Measurements from ENCODE around the gene RIC3.

RIC3 gene

DNA sequence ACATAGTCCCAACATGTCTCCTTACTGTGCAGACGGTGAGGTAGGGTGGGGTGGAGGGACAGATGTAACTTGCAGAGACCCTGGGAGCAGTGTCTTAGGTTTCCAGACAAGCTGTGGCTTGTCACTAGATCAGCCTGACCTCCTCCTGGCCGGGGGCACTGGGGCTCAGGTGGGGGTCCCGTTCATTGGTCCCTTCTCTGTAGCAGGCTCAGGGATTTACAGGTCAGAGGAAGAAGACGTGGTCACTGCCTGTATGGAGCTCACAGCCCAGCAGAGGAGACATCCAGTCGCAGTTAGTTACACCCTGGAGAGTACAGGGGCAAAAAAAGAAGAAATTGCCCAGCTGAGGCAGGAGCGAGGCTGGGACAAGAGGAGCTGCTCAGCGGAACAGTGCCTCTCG is 109.8 kb downstream of the RIC3 start:
- Histone ChIP-seq H2BK5ac (ENCODE audit: low read length) (no peak overlapping the region), H2BK120ac (ENCODE audit: low read depth, low read length) (no peak overlapping the region), H3K4me3 (ENCODE audit: low read length) (no peak overlapping the region), H3K4ac (ENCODE audit: low read depth, low read length) (no peak overlapping the region), H3K27me3 (ENCODE audit: insufficient read depth, low read length, poor library complexity) (no peaks in the 10 kb centered on the region), H3K23ac (ENCODE audit: low read length) (no peak overlapping the region), H4K5ac (ENCODE audit: low read length) (no peak overlapping the region), H3K4me2 (ENCODE audit: low read length) (no peak overlapping the region), H3K18ac (ENCODE audit: low read length) (no peak overlapping the region), H2BK15ac (replicated peaks; ENCODE audit: low read depth) (no peak overlapping the region), H3K36me3 (ENCODE audit: control insufficient read depth, insufficient read depth, low read length) (no peaks in the 10 kb centered on the region), H4K8ac (ENCODE audit: low read depth, low read length) (no peak overlapping the region), H3K9ac (ENCODE audit: low read length) (no peak overlapping the region), H3K56ac (ENCODE audit: low read length) (no peak overlapping the region), H3K79me1 (ENCODE audit: low read length) (no peaks in the 10 kb centered on the region), H2AK5ac (ENCODE audit: low read length) (no peak overlapping the region), H3K4me1 (ENCODE audit: control insufficient read depth, low read depth, low read length) (peaks cover 4% of the 10 kb centered on the region), H3K79me2 (ENCODE audit: control insufficient read depth, insufficient read depth, low read length) (no peaks in the 10 kb centered on the region), H3K27ac (ENCODE audit: low read depth, low read length) (no peak overlapping the region)
- no peak for DNase-seq
- no CpG with 5 or more reads among the region's 8 CpGs for WGBS (ENCODE audit: extremely low coverage, insufficient coverage, low lambda C conversion rate)

DNA sequence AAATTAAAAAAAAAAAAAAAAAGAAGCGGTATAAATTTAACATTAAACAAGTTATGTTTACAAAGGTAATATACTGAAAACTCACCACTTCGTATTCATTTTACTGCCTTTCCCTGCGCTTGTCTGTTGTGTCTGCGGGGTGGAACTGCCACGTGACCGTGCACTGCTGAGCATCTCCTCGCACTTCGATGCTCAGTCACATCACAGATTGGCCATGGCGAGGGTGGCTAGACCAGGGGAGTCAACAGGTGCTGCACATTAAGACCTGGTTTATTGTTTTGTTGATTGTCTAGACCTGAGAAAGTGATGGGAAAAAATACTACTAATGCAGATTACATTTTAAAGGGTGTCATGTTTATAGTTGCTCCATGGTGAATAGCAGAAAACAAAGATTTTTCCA is 110.6 kb downstream of the RIC3 start:
- H3K4ac ChIP-seq (ENCODE audit: low read depth, low read length): no peak overlapping the region
- no peak overlapping the region for H4K5ac ChIP-seq (ENCODE audit: low read length)
- no peak overlapping the region for H3K56ac ChIP-seq (ENCODE audit: low read length)
- H3K9ac ChIP-seq (ENCODE audit: low read length): no peak overlapping the region
- H2AK5ac ChIP-seq (ENCODE audit: low read length): no peak overlapping the region
- H3K79me1 ChIP-seq (ENCODE audit: low read length): no peaks in the 10 kb centered on the region
- H2BK15ac ChIP-seq (replicated peaks; ENCODE audit: low read depth): no peak overlapping the region
- WGBS (ENCODE audit: extremely low coverage, insufficient coverage, low lambda C conversion rate): no CpG with 5 or more reads among the region's 9 CpGs
- no peak overlapping the region for H2BK5ac ChIP-seq (ENCODE audit: low read length)
- H3K4me1 ChIP-seq (ENCODE audit: control insufficient read depth, low read depth, low read length): peaks cover 4% of the 10 kb centered on the region
- no peak overlapping the region for H3K4me2 ChIP-seq (ENCODE audit: low read length)
- H3K23ac ChIP-seq (ENCODE audit: low read length): no peak overlapping the region
- no peak overlapping the region for H4K8ac ChIP-seq (ENCODE audit: low read depth, low read length)
- no peaks in the 10 kb centered on the region for H3K79me2 ChIP-seq (ENCODE audit: control insufficient read depth, insufficient read depth, low read length)
- H3K4me3 ChIP-seq (ENCODE audit: low read length): no peak overlapping the region
- no peak for DNase-seq
- no peak overlapping the region for H3K18ac ChIP-seq (ENCODE audit: low read length)
- no peaks in the 10 kb centered on the region for H3K36me3 ChIP-seq (ENCODE audit: control insufficient read depth, insufficient read depth, low read length)
- no peaks in the 10 kb centered on the region for H3K27me3 ChIP-seq (ENCODE audit: insufficient read depth, low read length, poor library complexity)
- no peak overlapping the region for H3K27ac ChIP-seq (ENCODE audit: low read depth, low read length)
- H2BK120ac ChIP-seq (ENCODE audit: low read depth, low read length): no peak overlapping the region

DNA sequence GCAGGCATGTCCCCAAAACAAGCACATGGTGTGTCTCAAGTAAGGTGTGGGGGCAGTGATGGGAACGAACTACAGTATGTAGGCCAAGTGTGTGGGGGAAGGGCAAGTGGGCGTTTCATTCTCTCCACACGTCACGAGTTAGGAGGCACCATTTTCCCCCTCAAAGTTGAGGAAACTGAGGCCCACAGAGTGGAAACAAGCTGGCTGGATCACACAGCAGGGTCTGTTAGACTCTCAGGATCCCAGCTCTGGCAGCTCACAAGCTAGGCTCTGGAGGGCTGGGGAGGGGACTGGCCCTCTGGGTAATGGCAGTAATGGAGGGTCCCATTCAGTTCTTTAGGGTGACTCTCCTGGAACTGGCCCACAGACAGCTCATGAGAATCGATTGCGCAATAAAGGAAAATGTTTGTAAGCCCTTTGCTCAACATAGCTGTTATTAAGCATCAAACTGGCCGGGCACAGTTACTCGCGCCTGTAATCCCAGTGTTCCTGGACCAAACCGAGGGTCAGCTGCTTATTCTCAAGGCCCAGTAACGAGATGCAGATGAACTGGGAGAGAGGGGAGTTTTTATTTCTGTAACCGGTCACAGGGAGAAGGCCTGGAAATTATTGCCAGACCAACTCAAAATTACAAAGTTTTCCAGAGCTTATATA is 111.9 kb downstream of the RIC3 start:
- H3K27me3 ChIP-seq (ENCODE audit: insufficient read depth, low read length, poor library complexity): no peaks in the 10 kb centered on the region
- no peak overlapping the region for H3K23ac ChIP-seq (ENCODE audit: low read length)
- H3K9ac ChIP-seq (ENCODE audit: low read length): no peak overlapping the region
- H4K8ac ChIP-seq (ENCODE audit: low read depth, low read length): no peak overlapping the region
- no peak overlapping the region for H3K27ac ChIP-seq (ENCODE audit: low read depth, low read length)
- no peak overlapping the region for H4K5ac ChIP-seq (ENCODE audit: low read length)
- no peak overlapping the region for H2AK5ac ChIP-seq (ENCODE audit: low read length)
- no peak overlapping the region for H2BK15ac ChIP-seq (replicated peaks; ENCODE audit: low read depth)
- no peak overlapping the region for H3K18ac ChIP-seq (ENCODE audit: low read length)
- no peak overlapping the region for H3K4ac ChIP-seq (ENCODE audit: low read depth, low read length)
- no peak overlapping the region for H3K4me2 ChIP-seq (ENCODE audit: low read length)
- no peaks in the 10 kb centered on the region for H3K79me1 ChIP-seq (ENCODE audit: low read length)
- H2BK120ac ChIP-seq (ENCODE audit: low read depth, low read length): no peak overlapping the region
- no peak overlapping the region for H3K56ac ChIP-seq (ENCODE audit: low read length)
- H3K4me1 ChIP-seq (ENCODE audit: control insufficient read depth, low read depth, low read length): peaks cover 4% of the 10 kb centered on the region
- DNase-seq: no peak
- WGBS (ENCODE audit: extremely low coverage, insufficient coverage, low lambda C conversion rate): no CpG with 5 or more reads among the region's 12 CpGs
- no peak overlapping the region for H3K4me3 ChIP-seq (ENCODE audit: low read length)
- no peak overlapping the region for H2BK5ac ChIP-seq (ENCODE audit: low read length)
- no peaks in the 10 kb centered on the region for H3K36me3 ChIP-seq (ENCODE audit: control insufficient read depth, insufficient read depth, low read length)
- no peaks in the 10 kb centered on the region for H3K79me2 ChIP-seq (ENCODE audit: control insufficient read depth, insufficient read depth, low read length)

Data from mesendoderm (in vitro differentiated cells).